ENCODE measurements around the gene SPG11. TPM values are rescaled to one million over a fixed set of nuclear protein-coding genes. Genes with fewer than 3 reads are reported as not detected.

The SPG11 gene, protein sequence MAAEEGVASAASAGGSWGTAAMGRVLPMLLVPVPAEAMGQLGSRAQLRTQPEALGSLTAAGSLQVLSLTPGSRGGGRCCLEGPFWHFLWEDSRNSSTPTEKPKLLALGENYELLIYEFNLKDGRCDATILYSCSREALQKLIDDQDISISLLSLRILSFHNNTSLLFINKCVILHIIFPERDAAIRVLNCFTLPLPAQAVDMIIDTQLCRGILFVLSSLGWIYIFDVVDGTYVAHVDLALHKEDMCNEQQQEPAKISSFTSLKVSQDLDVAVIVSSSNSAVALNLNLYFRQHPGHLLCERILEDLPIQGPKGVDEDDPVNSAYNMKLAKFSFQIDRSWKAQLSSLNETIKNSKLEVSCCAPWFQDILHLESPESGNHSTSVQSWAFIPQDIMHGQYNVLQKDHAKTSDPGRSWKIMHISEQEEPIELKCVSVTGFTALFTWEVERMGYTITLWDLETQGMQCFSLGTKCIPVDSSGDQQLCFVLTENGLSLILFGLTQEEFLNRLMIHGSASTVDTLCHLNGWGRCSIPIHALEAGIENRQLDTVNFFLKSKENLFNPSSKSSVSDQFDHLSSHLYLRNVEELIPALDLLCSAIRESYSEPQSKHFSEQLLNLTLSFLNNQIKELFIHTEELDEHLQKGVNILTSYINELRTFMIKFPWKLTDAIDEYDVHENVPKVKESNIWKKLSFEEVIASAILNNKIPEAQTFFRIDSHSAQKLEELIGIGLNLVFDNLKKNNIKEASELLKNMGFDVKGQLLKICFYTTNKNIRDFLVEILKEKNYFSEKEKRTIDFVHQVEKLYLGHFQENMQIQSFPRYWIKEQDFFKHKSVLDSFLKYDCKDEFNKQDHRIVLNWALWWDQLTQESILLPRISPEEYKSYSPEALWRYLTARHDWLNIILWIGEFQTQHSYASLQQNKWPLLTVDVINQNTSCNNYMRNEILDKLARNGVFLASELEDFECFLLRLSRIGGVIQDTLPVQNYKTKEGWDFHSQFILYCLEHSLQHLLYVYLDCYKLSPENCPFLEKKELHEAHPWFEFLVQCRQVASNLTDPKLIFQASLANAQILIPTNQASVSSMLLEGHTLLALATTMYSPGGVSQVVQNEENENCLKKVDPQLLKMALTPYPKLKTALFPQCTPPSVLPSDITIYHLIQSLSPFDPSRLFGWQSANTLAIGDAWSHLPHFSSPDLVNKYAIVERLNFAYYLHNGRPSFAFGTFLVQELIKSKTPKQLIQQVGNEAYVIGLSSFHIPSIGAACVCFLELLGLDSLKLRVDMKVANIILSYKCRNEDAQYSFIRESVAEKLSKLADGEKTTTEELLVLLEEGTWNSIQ (N-terminal part only)
- 59.0 and 78.1 TPM in 2 replicates for total RNA-seq

DNA sequence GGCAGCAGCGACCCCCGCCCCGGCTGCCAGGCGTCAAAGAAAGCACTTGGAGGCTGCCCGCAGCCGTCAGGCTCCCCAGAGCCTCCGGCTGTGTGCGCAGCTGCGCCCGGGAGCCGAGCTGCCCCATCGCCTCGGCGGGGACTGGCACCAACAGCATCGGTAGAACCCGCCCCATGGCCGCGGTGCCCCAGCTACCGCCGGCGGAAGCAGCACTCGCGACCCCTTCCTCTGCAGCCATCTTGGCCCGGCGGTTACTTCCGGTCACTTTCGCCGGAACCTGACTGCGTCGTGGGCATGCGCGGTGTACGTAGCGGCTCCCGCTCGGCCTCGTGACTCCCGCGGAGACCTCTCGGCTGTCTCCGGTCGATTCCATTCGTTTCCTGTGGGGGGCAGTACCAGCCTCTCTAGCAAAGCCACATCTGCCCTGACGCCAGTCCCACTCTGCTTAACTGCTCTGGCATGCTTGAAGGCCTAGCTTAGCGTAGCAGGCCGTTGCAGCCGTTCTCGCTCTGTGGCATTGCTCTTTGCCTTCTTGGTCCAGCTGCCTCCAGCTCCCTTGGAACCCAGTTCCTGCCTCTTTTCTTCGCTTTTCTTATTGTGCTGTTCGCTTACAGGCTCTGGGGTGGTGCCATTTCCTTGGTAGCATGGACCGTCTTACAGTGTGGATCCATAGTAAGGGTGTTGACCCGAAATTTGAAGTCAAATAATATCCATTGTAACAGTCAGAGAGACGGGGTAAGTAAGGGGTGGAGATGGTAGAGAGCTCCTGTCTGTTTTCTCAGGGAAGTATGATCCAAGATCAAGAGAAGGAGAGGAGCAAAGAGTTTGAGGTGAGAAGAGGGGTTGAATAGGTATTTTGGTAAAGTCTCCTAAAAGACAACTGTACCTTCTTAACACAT, at the start of gene SPG11:
TSS of gene SPG11 (minus strand) at position 253 of the 899 bp plus-strand sequence. CDS start at position 238, 15 bp downstream.

DNA sequence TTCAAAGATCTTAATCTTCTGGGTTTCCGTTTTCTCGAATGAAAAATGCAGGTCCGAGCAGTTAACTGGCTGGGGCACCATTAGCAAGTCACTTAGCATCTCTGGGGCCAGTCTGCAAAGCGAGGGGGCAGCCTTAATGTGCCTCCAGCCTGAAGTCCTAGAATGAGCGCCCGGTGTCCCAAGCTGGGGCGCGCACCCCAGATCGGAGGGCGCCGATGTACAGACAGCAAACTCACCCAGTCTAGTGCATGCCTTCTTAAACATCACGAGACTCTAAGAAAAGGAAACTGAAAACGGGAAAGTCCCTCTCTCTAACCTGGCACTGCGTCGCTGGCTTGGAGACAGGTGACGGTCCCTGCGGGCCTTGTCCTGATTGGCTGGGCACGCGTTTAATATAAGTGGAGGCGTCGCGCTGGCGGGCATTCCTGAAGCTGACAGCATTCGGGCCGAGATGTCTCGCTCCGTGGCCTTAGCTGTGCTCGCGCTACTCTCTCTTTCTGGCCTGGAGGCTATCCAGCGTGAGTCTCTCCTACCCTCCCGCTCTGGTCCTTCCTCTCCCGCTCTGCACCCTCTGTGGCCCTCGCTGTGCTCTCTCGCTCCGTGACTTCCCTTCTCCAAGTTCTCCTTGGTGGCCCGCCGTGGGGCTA, 47.8 kb upstream of the SPG11 start, which contains the start of the genes B2M and PATL2:
TSS of gene B2M (plus strand) at position 422 of the 647 bp plus-strand sequence. CDS start at position 452, 30 bp downstream.
TSS of gene PATL2 (minus strand) at position 228 of the 647 bp plus-strand sequence. CDS start 34,833 bp downstream, outside the sequence.

DNA sequence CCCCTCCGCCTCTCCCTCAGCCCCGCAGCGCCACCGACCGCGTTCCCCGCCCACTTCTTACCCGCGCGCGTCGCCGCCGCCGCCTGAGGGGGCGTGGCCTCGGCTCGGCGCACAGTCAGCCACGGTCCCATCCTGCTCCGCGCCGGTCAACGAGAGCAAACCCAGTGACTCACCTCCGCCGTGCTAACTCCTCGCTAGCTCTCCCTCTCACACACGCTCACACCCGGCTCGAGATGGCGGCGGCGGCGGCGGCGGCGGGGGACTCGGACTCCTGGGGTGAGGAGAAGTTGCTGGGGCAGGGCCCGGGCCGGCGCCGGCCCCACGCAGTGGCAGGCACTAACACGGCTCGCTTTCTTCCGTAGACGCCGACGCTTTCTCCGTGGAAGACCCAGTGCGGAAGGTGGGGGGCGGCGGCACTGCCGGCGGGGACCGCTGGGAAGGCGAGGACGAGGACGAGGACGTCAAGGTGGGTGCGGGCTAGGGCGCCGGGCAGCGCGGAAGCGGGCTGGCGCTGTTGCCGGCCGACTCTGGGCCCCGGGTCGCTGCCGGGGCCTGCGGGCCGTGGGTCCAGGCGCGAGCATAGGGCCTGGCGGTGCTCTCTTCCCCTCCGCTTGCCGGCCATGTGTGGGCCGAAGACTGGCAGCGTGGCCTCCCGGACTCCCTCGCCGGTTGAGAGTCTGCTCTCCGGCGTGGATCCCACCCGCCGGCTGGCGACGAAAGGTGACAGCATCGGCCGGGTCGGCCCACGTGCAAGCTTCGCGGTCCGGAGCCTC, 126.3 kb downstream of the SPG11 start, which contains the start of gene EIF3J:
TSS of gene EIF3J (plus strand) at position 186 of the 773 bp plus-strand sequence. CDS start at position 234, 48 bp downstream.

Other genes starting within 250 kb of the SPG11 start
- gene CTDSPL2, start 236.0 kb downstream of the SPG11 start, total RNA-seq = 71.1 and 72.4 TPM in 2 replicates
- gene EIF3J, start 126.5 kb downstream of the SPG11 start, total RNA-seq = 31.6 and 74.4 TPM in 2 replicates
- under 0.01 and 0.56 TPM in 2 replicates for gene PATL2, start 47.7 kb upstream of the SPG11 start, total RNA-seq
- 1,062 and 3,917 TPM in 2 replicates for gene B2M, start 47.9 kb upstream of the SPG11 start, total RNA-seq
- gene TRIM69, start 72.9 kb upstream of the SPG11 start, total RNA-seq = 11.3 and 11.7 TPM in 2 replicates

All from regular cardiac myocyte (primary cell).